Fibroblast of villous mesenchyme (primary cell): ENCODE measurements around the gene PSME1. TPM values are rescaled to one million over a fixed set of nuclear protein-coding genes. Genes with fewer than 3 reads are reported as not detected.

ENCODE experiments used
- DNase-seq: peaks from one replicate; pipeline ENCODE4 v3.0.0-alpha.2; 2010; ENCODE audit warnings: low read depth
- H3K4me3 ChIP-seq: 2 replicates; pipeline ENCODE4 v1.5.1; 2011; ENCODE audit warnings: low read depth, mild to moderate bottlenecking, low read length
- total RNA-seq: library from RNA; depleted of rRNA; stranded (reverse); fragments of >200 nt; gene quantifications from 2 replicates; pipeline ENCODE4 v1.2.3, GENCODE V29; 2012
- TF ChIP-seq, protein P1 (sequence below): IDR thresholded peaks from 2 replicates; pipeline ENCODE4 v1.5.1; 2012; ENCODE audit warnings: low read depth, mild to moderate bottlenecking, low read length; ENCODE audit not compliant: insufficient read depth

Gene PSME1
- total RNA-seq, 1 donor = 147 TPM

DNA sequence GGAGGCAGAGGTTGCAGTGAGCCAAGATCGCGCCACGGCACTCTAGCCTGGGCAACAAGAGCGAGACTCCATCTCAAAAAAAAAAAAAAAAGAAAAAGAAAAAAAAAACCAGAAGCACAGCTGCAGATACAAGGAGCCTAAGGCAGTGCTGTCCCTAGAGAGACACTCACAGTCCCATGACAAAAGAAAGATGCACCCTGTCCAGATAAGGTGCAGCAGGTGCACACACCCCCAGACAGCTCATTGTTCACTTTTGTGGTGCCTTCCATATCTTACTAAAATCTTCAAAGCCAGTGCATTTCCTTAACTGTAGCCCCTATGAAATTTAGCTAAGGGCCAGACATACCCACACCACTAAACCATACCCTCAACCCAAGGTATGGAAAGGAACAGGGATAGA is 13.6 kb upstream of the PSME1 start:
- TF ChIP-seq, protein P1, sequence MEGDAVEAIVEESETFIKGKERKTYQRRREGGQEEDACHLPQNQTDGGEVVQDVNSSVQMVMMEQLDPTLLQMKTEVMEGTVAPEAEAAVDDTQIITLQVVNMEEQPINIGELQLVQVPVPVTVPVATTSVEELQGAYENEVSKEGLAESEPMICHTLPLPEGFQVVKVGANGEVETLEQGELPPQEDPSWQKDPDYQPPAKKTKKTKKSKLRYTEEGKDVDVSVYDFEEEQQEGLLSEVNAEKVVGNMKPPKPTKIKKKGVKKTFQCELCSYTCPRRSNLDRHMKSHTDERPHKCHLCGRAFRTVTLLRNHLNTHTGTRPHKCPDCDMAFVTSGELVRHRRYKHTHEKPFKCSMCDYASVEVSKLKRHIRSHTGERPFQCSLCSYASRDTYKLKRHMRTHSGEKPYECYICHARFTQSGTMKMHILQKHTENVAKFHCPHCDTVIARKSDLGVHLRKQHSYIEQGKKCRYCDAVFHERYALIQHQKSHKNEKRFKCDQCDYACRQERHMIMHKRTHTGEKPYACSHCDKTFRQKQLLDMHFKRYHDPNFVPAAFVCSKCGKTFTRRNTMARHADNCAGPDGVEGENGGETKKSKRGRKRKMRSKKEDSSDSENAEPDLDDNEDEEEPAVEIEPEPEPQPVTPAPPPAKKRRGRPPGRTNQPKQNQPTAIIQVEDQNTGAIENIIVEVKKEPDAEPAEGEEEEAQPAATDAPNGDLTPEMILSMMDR = no peak
- no peak overlapping the region for H3K4me3 ChIP-seq
- DNase-seq = no peak

DNA sequence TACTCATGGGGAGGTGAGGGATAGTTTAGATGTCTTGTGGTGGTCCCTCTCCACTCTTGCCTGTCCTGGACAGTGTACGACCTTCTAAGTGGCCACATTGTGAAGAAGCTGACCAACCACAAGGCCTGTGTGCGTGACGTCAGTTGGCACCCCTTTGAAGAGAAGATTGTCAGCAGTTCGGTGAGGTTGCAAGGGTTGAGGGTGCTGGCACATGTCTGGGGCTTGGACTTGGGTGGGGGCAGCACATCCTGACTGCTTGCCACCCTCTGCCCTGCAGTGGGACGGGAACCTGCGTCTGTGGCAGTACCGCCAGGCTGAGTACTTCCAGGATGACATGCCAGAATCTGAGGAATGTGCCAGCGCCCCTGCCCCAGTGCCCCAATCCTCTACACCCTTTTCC is 13.1 kb upstream of the PSME1 start:
- no peak for DNase-seq
- TF ChIP-seq, protein P1 = no peak
- no peak overlapping the region for H3K4me3 ChIP-seq

DNA sequence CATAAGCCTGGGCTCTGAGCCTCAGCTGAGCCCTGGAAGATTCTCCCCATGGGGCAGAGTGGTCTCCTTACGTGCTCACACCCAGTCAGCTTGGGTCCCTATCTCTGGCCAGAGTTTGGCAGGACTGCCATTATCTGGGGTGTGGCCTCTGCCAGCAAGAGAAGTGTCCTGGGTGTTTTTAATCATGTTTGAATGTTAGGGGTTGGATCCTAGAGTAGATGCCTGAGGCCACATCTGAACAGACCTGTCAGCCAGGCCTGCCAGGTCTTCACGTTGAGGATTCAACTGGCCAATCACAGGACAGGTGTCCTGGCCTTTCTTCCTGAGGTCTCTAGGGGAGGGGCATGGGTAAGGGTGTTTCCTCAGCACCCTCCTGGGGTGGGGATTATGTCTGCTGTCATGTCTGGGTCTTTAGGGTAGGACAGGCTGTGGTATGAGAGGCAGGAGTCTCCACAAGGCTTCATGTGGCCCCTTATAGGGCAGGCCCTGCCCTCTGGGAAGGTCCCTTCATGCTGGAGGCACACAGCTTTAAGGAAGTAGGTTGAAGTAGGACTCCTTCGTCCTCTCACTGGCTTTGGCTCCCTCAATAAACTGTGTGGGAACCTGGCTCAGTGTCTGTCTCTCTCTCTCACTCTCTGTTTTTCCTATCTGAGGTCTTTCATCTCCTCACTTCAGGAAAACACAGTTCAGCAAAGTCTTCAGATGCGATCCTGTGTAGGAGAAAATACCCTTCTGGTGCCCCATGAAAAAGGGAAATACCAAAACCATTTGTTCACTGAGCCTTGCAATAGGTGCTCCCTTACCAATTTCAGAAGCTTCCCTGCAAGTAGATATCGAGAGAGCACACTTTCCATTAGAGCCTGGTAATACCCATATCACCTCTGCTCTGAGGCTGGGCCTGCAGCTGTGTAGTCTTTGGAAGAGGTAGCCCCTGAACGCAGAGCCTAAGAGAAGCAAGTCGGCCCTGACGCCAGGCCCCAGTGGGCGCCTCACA is 12.3 kb upstream of the PSME1 start:
- DNase-seq = no peak
- H3K4me3 ChIP-seq = no peak overlapping the region
- TF ChIP-seq, protein P1 = no peak

DNA sequence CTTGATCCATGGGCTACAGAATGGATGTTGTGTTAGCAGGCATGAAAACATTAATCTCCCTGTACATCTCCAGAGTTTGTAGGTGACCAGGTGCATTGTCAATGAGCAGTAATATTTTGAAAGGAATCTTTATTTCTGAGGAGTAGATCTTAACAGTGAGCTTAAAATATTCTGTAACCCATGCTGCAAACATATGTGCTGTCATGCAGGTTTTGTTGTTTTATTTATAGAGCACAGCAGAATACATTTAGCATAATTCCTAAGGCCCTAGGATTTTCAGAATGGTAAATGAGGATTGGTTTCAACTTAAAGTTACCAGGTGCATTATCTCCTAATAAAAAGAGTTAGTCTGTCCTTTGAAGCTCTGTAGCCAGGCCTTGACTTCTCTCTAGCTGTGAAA is 9.1 kb upstream of the PSME1 start:
- no peak for DNase-seq
- TF ChIP-seq, protein P1 = no peak
- H3K4me3 ChIP-seq = no peak overlapping the region

DNA sequence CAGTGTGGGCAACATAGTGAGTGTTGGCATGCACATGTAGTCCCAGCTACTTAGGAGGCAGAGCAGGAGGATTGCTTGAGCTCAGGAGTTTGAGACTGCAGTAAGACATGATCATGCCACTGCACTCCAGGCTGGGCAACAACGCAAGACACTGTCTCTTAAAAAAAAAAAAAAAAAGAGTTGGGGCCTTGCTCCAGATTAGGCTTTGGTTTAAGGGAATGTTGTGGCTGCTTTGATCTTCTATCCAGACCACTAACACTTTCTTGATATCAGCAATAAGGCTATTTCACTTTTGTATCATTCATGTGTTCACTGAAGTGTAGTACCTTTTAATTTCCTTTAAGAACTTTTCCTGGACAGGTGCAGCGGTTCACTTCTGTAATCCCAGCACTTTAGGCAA is 8.3 kb upstream of the PSME1 start:
- no peak for DNase-seq
- TF ChIP-seq, protein P1 = no peak
- no peak overlapping the region for H3K4me3 ChIP-seq

DNA sequence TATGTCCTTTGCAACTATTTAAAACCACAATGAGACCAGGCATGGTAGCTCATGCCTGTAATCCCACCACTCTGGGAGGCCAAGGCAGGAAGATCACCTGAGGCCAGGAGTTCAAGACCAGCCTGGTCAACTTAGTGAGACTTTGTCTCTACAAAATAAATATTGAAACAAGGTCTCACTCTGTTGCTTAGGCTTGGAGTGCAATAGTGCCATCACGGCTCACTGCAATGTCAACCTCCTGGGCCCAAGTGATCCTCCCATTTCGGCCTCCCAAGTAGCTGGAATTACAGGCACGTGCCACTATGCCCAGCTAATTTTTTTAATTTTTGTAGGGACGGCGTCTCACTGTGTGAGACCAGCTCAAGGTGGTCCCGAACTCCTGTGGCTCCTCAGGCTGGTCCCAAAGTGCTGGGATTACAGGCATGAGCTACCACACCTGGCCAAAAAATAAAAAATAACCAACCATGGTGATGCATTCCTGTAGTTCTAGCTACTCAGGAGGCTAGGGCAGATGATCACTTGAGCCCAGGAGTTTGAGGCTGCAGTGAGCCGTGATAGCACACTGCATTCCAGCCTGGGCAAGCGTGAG is 6.5 kb upstream of the PSME1 start:
- no peak overlapping the region for H3K4me3 ChIP-seq
- DNase-seq = no peak
- TF ChIP-seq, protein P1 = no peak

DNA sequence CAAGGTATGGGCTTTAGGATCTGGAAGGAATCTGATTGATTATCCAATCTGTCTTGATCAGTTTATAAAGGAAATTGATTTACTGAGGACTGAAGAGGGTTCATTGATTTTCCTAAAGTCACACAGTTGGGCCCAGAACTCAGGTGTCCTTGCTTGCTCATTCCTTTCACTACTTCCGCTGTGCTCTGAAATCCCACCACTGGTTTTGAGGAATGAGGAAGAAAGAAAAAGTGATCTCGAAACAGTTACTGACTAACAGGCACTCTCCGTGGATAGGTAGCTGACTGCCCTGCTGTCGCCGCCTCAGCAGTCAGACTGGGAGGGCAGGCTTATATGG is 5.6 kb upstream of the PSME1 start, which contains the start of gene FITM1:
Gene FITM1 (plus strand): TSS at position 280 of the 337 bp plus-strand sequence. CDS start 905 bp downstream, outside the sequence.
- TF ChIP-seq, protein P1 = no peak
- DNase-seq = no peak

More for the DNA sequence above, 5.6 kb upstream of the PSME1 start, which contains the start of gene FITM1:
- no peak within 1 kb of the TSS for H3K4me3 ChIP-seq
